GM21786 (cell line): Measurements from ENCODE around the gene CAVIN1.
"Not testable (repeated sequence)": the region's sequence is repeated elsewhere in the genome, so short reads cannot be mapped to it uniquely, and the experiment has no call there.

Experiments used
- ATAC-seq: cut with Tn5 transposase; IDR thresholded peaks from one replicate; pipeline ENCODE4 v1.9.1; 2021; ENCODE audit not compliant: unreplicated experiment

CAVIN1 gene

GRCh38 chr17:42406615-42407288 is 16.3 kb downstream of the CAVIN1 start:
- ATAC-seq: no peak

GRCh38 chr17:42405963-42406495 is 17.0 kb downstream of the CAVIN1 start:
- no peak for ATAC-seq

GRCh38 chr17:42405076-42405475 is 18.0 kb downstream of the CAVIN1 start:
- no peak for ATAC-seq

GRCh38 chr17:42404326-42405055 is 18.6 kb downstream of the CAVIN1 start:
- no peak for ATAC-seq

- no peak for ATAC-seq
Observed at GRCh38 chr17:42403150-42403549, 19.9 kb downstream of the CAVIN1 start.

GRCh38 chr17:42402117-42402516 is 20.9 kb downstream of the CAVIN1 start:
- ATAC-seq: no peak

- ATAC-seq: not testable (repeated sequence)
Observed at GRCh38 chr17:42400844-42401375, 22.1 kb downstream of the CAVIN1 start.

- ATAC-seq: no peak
Observed at GRCh38 chr17:42399948-42400843, 22.9 kb downstream of the CAVIN1 start.

GRCh38 chr17:42399121-42399520 is 23.9 kb downstream of the CAVIN1 start:
- no peak for ATAC-seq

GRCh38 chr17:42395601-42396000 is 27.5 kb downstream of the CAVIN1 start:
- not testable (repeated sequence) for ATAC-seq

GRCh38 chr17:42394838-42395237 is 28.2 kb downstream of the CAVIN1 start:
- ATAC-seq: no peak

GRCh38 chr17:42392692-42393415 is 30.2 kb downstream of the CAVIN1 start:
- ATAC-seq: no peak

GRCh38 chr17:42391439-42391838 is 31.6 kb downstream of the CAVIN1 start:
- ATAC-seq: not testable (repeated sequence)

- no peak for ATAC-seq
Observed at GRCh38 chr17:42389899-42390298, 33.2 kb downstream of the CAVIN1 start.

- ATAC-seq: peak; percentile 3
Observed at GRCh38 chr17:42389135-42389417, 34.0 kb downstream of the CAVIN1 start.

GRCh38 chr17:42388381-42389134 is 34.5 kb downstream of the CAVIN1 start, which contains the start of gene STAT3:
Gene STAT3 (minus strand): TSS chr17:42388442. CDS start chr17:42348516, 39,926 bp downstream.
- peak; percentile 85 for ATAC-seq

- peak; percentile 8 for ATAC-seq
Observed at GRCh38 chr17:42387661-42388380, 35.2 kb downstream of the CAVIN1 start.

GRCh38 chr17:42386777-42387657 is 36.0 kb downstream of the CAVIN1 start:
- ATAC-seq: no peak
